K562 (cell line): ENCODE results near the gene IFI30. TPM values are rescaled to one million over a fixed set of nuclear protein-coding genes. Genes with fewer than 3 reads are reported as not detected.

Source experiments
- BACH1 ChIP-seq: fragments of 200-800 bp; sonication (Bioruptor generic); IDR thresholded peaks from 2 replicates; pipeline ENCODE4 v1.6.1; 2016; ENCODE audit warnings: missing genetic modification characterization, missing compliant biosample characterization
- BCLAF1 ChIP-seq, 2 experiments: fragments of 450-650 bp in 1 of 2; IDR thresholded peaks; 2 replicates each; pipeline ENCODE4 v1.6.1; 2011 to 2017; ENCODE audit warnings: low read depth in 2 of 2, antibody characterized with exemption in 1 of 2, borderline replicate concordance in 1 of 2, low read length in 1 of 2, mild to moderate bottlenecking in 1 of 2, mixed read lengths in 1 of 2; ENCODE audit not compliant: control insufficient read depth in 1 of 2
- CBFB ChIP-seq: sonication (generic); formaldehyde crosslinking; IDR thresholded peaks from 2 replicates; pipeline ENCODE4 v1.4.0; 2020; ENCODE audit warnings: mild to moderate bottlenecking, missing genetic modification reagents
- DMBX1 ChIP-seq: fragments of 250-450 bp; sonication (Bioruptor Pico); IDR thresholded peaks from 2 replicates; pipeline ENCODE4 v1.8.0; 2022; ENCODE audit warnings: inconsistent platforms, mild to moderate bottlenecking, moderate library complexity, borderline replicate concordance
- GABPB2 ChIP-seq: fragments of 250-450 bp; sonication (Bioruptor Pico); conservative IDR thresholded peaks from 2 replicates; pipeline ENCODE4 v1.5.1; 2021; ENCODE audit warnings: mild to moderate bottlenecking
- HDAC2 ChIP-seq: fragments of 450-650 bp; IDR thresholded peaks from 2 replicates; pipeline ENCODE4 v1.6.1; 2016; ENCODE audit warnings: mild to moderate bottlenecking
- JUND ChIP-seq, 2 experiments: IDR thresholded peaks; 2 replicates in 1 of 2; 3 replicates in 1 of 2; pipeline ENCODE4 v1.6.1; 2011; ENCODE audit warnings: borderline replicate concordance in 2 of 2, low read depth in 2 of 2, low read length in 2 of 2, improper control_type of control experiment in 1 of 2, missing biosample characterization in 1 of 2, missing genetic modification characterization in 1 of 2, missing genetic modification reagents in 1 of 2
- KDM5B ChIP-seq: fragments of 200-600 bp; sonication (generic); IDR thresholded peaks from 2 replicates; pipeline ENCODE4 v1.6.1; 2012; ENCODE audit warnings: low read depth, mild to moderate bottlenecking, moderate library complexity, low read length, control low read depth, inconsistent platforms; ENCODE audit not compliant: insufficient replicate concordance
- MAZ ChIP-seq, 2 experiments: fragments of 450-650 bp in 1 of 2; sonication (generic) in 1 of 2; formaldehyde crosslinking; IDR thresholded peaks in 1 of 2; conservative IDR thresholded peaks in 1 of 2; 2 replicates each; pipeline versions ENCODE4 v1.4.0 to v1.5.0; 2020; ENCODE audit warnings: mild to moderate bottlenecking in 1 of 2, missing genetic modification reagents in 1 of 2
- MIER1 ChIP-seq: fragments of 450-650 bp; IDR thresholded peaks from 2 replicates; pipeline ENCODE4 v1.6.1; 2016; ENCODE audit warnings: antibody characterized with exemption, mild to moderate bottlenecking, low read depth
- NCOR1 ChIP-seq: fragments of 450-650 bp; IDR thresholded peaks from 2 replicates; pipeline ENCODE4 v1.6.1; 2016; ENCODE audit warnings: mild to moderate bottlenecking, moderate library complexity
- NEUROD1 ChIP-seq: fragments of 150-350 bp; IDR thresholded peaks from 2 replicates; pipeline ENCODE4 v1.6.1; 2014; ENCODE audit warnings: borderline replicate concordance, low read length, low read depth; ENCODE audit not compliant: partially characterized antibody
- NR2C1 ChIP-seq, 2 experiments: fragments of 450-650 bp; IDR thresholded peaks; 2 replicates each; pipeline ENCODE4 v1.6.1; 2017; ENCODE audit warnings: mild to moderate bottlenecking in 2 of 2, antibody characterized with exemption in 1 of 2, inconsistent platforms in 1 of 2, missing compliant biosample characterization in 1 of 2, missing genetic modification characterization in 1 of 2
- NR2C2 ChIP-seq, 2 experiments: fragments of 200-800 bp in 1 of 2; sonication (Bioruptor generic) in 1 of 2; sonication (generic) in 1 of 2; formaldehyde crosslinking in 1 of 2; IDR thresholded peaks; 2 replicates each; pipeline versions ENCODE4 v1.6.1 to v1.8.0; 2016 to 2022; ENCODE audit warnings: mild to moderate bottlenecking in 1 of 2, missing compliant biosample characterization in 1 of 2, missing genetic modification characterization in 1 of 2, missing genetic modification reagents in 1 of 2
- SAP30 ChIP-seq: fragments of 200-600 bp; sonication (generic); IDR thresholded peaks from 2 replicates; pipeline ENCODE4 v1.6.1; 2012; ENCODE audit warnings: borderline replicate concordance, low read depth, mild to moderate bottlenecking, moderate library complexity, low read length, control low read depth, inconsistent platforms; ENCODE audit not compliant: insufficient read depth, poor library complexity, severe bottlenecking
- SMARCC2 ChIP-seq: fragments of 450-650 bp; IDR thresholded peaks from 2 replicates; pipeline ENCODE4 v1.6.1; 2017; ENCODE audit warnings: antibody characterized with exemption, moderate library complexity, mild to moderate bottlenecking, low read depth
- SNRNP70 ChIP-seq: fragments of 200-400 bp; formaldehyde crosslinking; optimal IDR thresholded peaks from 2 replicates; pipeline ENCODE3; 2017; ENCODE audit warnings: low read depth, low read length
- TCF7L2 ChIP-seq: fragments of 150-350 bp; IDR thresholded peaks from 2 replicates; pipeline ENCODE4 v1.6.1; 2016; ENCODE audit warnings: low read depth, mild to moderate bottlenecking, low read length, moderate library complexity
- ZFP1 ChIP-seq: fragments of 450-650 bp; formaldehyde crosslinking; IDR thresholded peaks from 2 replicates; pipeline ENCODE4 v1.4.0; 2020; ENCODE audit warnings: mild to moderate bottlenecking, mixed read lengths
- ZNF217 ChIP-seq: sonication (generic); formaldehyde crosslinking; IDR thresholded peaks from 2 replicates; pipeline ENCODE4 v1.8.0; 2022; ENCODE audit warnings: mild to moderate bottlenecking, missing genetic modification reagents
- ZNF507 ChIP-seq: conservative IDR thresholded peaks from 2 replicates; pipeline ENCODE4 v1.6.1; 2017; ENCODE audit warnings: missing genetic modification characterization, missing compliant biosample characterization
- polyA plus RNA-seq, 8 experiments: library from polyadenylated mRNA; depleted of rRNA in 4 of 8; stranded (reverse) in 5 of 8; unstranded in 3 of 8; fragments of >200 nt; fragmentation: Nextera tagmentation in 2 of 8; fragmentation: Illumina TruSeq in 1 of 8; extraction: Ambion mirVana in 2 of 8; extraction: Trizol in 1 of 8; gene quantifications; 2 replicates each; pipeline versions ENCODE4 v1.2.1 to v1.2.3, GENCODE V29; 2011 to 2014; ENCODE audit warnings: inconsistent platforms in 1 of 8, missing spikeins in 1 of 8
- total RNA-seq, 7 experiments: library from RNA; depleted of rRNA in 6 of 7; stranded (reverse); fragments of >200 nt in 6 of 7; fragmentation: Illumina TruSeq in 2 of 7; extraction: Trizol in 2 of 7; gene quantifications; 2 replicates each; pipeline versions ENCODE4 v1.2.1 to v1.2.3, GENCODE V29; 2011 to 2021; ENCODE audit warnings: low replicate concordance in 1 of 7
- TF ChIP-seq, protein P1 (sequence below), 2 experiments: fragments of 250-450 bp in 1 of 2; fragments of 450-650 bp in 1 of 2; sonication (Bioruptor Pico) in 1 of 2; IDR thresholded peaks; 2 replicates each; pipeline versions ENCODE4 v1.6.1 to v1.8.0; 2016 to 2021; ENCODE audit warnings: mild to moderate bottlenecking in 2 of 2, moderate library complexity in 2 of 2, missing compliant biosample characterization in 1 of 2, missing genetic modification characterization in 1 of 2

Gene IFI30
- total and polyA plus RNA-seq, 9 of the 15 experiments (the other 6 are each of a cell fraction or from before 2014, with no cell fraction given): 63.7 to 430 (median 109) TPM

GRCh38 chr19:18204394-18205199 lies 31.0 kb downstream of the IFI30 start (continued):
- TF ChIP-seq MAZ (CRISPR knock-in tag; conservative IDR thresholded peaks at IDR 0.05 in 1 of 2, IDR thresholded peaks at IDR 0.05 in 1 of 2) (peak in 1 of 2 experiments; percentile 54; a peak in 1 of 4 replicates), TCF7L2 (peak; percentile 76), MIER1 (no peak), SAP30 (no peak), DMBX1 (CRISPR knock-in tag) (no peak), KDM5B (no peak), NCOR1 (no peak), BCLAF1 (IDR thresholded peaks at IDR 0.05; ENCODE audit: borderline replicate concordance in 1 of 2, control insufficient read depth in 1 of 2, low read depth in 2 of 2, low read length in 1 of 2) (no peak), BACH1 (tag) (no peak), SNRNP70 (no peak), CBFB (CRISPR knock-in tag) (no peak), ZNF507 (tag) (no peak), NEUROD1 (no peak), GABPB2 (CRISPR knock-in tag) (no peak), JUND (IDR thresholded peaks at IDR 0.05; ENCODE audit: borderline replicate concordance, low read depth, low read length) (no peak; the same call in 1 of the 2 replicates), JUND (tag; IDR thresholded peaks at IDR 0.05; ENCODE audit: borderline replicate concordance, low read depth, low read length) (no peak), ZNF217 (CRISPR knock-in tag) (no peak), NR2C2 (CRISPR knock-in tag; IDR thresholded peaks at IDR 0.05) (no peak), NR2C2 (tag; IDR thresholded peaks at IDR 0.05) (0 out of 2 replicates have a peak, but pooled peaks have one; percentile 26), NR2C1 (IDR thresholded peaks at IDR 0.05) (peak; percentile 32; the same call in 1 of the 2 replicates), NR2C1 (tag; IDR thresholded peaks at IDR 0.05) (0 out of 2 replicates have a peak, but pooled peaks have one; percentile 5), ZFP1 (CRISPR knock-in tag) (no peak), HDAC2 (0 out of 2 replicates have a peak, but pooled peaks have one; percentile 44), SMARCC2 (0 out of 2 replicates have a peak, but pooled peaks have one; percentile 37)
- TF ChIP-seq, protein P1, sequence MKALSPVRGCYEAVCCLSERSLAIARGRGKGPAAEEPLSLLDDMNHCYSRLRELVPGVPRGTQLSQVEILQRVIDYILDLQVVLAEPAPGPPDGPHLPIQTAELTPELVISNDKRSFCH (CRISPR knock-in tag; IDR thresholded peaks at IDR 0.05): no peak
- TF ChIP-seq, protein P1 (tag; IDR thresholded peaks at IDR 0.05): no peak
